ENCODE results near the gene HOXB8.

HOXB8 gene

GRCh38 chr17:48609759-48610281, 5.3 kb downstream of the HOXB8 start:
- Histone ChIP-seq H3K4me1 (ENCODE audit: low read length) (peaks cover 9% of the 10 kb centered on the region; the same call in 1 of the 2 replicates), H3K27ac (ENCODE audit: low read length) (no peak overlapping the region), H3K27me3 (ENCODE audit: low read depth, low read length) (peaks cover 5% of the 10 kb centered on the region; the same call in 1 of the 2 replicates), H3K9me3 (ENCODE audit: insufficient read depth, low read length) (no peaks in the 10 kb centered on the region), H4K20me1 (ENCODE audit: insufficient read depth, low read length) (no peaks in the 10 kb centered on the region), H2AFZ (ENCODE audit: low read depth, low read length) (peak overlapping the region; percentile 93), H3K4me2 (ENCODE audit: low read length) (peak overlapping the region; percentile 96), H3K4me3 (ENCODE audit: low read length) (peak overlapping the region; percentile 85), H3K79me2 (ENCODE audit: low read length) (0 out of 2 replicates have a peak, but pooled peaks cover 3% of the 10 kb centered on the region), H3K36me3 (replicated peaks; ENCODE audit: low read depth, low read length) (no peaks in the 10 kb centered on the region), H3K9ac (ENCODE audit: low read length) (peak overlapping the region; percentile 90)
- TF ChIP-seq CTCF (IDR thresholded peaks at IDR 0.05; ENCODE audit: low read depth, low read length) (no peak), EZH2phosphoT487 (IDR thresholded peaks at IDR 0.05; ENCODE audit: low read depth) (no peak)

GRCh38 chr17:48609033-48609432, 6.1 kb downstream of the HOXB8 start:
- Histone ChIP-seq H2AFZ (ENCODE audit: low read depth, low read length) (no peak overlapping the region), H3K27me3 (ENCODE audit: low read depth, low read length) (peaks cover 5% of the 10 kb centered on the region; the same call in 1 of the 2 replicates), H4K20me1 (ENCODE audit: insufficient read depth, low read length) (no peaks in the 10 kb centered on the region), H3K79me2 (ENCODE audit: low read length) (0 out of 2 replicates have a peak, but pooled peaks cover 3% of the 10 kb centered on the region), H3K4me2 (ENCODE audit: low read length) (no peak overlapping the region), H3K9ac (ENCODE audit: low read length) (no peak overlapping the region), H3K4me3 (ENCODE audit: low read length) (no peak overlapping the region), H3K27ac (ENCODE audit: low read length) (no peak overlapping the region), H3K9me3 (ENCODE audit: insufficient read depth, low read length) (no peaks in the 10 kb centered on the region), H3K4me1 (ENCODE audit: low read length) (peaks cover 16% of the 10 kb centered on the region; the same call in 1 of the 2 replicates), H3K36me3 (replicated peaks; ENCODE audit: low read depth, low read length) (no peaks in the 10 kb centered on the region)
- TF ChIP-seq CTCF (IDR thresholded peaks at IDR 0.05; ENCODE audit: low read depth, low read length) (no peak), EZH2phosphoT487 (IDR thresholded peaks at IDR 0.05; ENCODE audit: low read depth) (no peak)

- Histone ChIP-seq H3K4me3 (ENCODE audit: low read length) (no peak overlapping the region), H2AFZ (ENCODE audit: low read depth, low read length) (no peak overlapping the region), H3K9ac (ENCODE audit: low read length) (no peak overlapping the region), H3K27me3 (ENCODE audit: low read depth, low read length) (no peaks in the 10 kb centered on the region; the same call in 1 of the 2 replicates), H3K36me3 (replicated peaks; ENCODE audit: low read depth, low read length) (no peaks in the 10 kb centered on the region), H3K27ac (ENCODE audit: low read length) (no peak overlapping the region), H3K4me1 (ENCODE audit: low read length) (peaks cover 16% of the 10 kb centered on the region; the same call in 1 of the 2 replicates), H3K4me2 (ENCODE audit: low read length) (no peak overlapping the region), H3K79me2 (ENCODE audit: low read length) (0 out of 2 replicates have a peak, but pooled peaks cover 3% of the 10 kb centered on the region), H4K20me1 (ENCODE audit: insufficient read depth, low read length) (no peaks in the 10 kb centered on the region), H3K9me3 (ENCODE audit: insufficient read depth, low read length) (no peaks in the 10 kb centered on the region)
- TF ChIP-seq CTCF (IDR thresholded peaks at IDR 0.05; ENCODE audit: low read depth, low read length) (no peak), EZH2phosphoT487 (IDR thresholded peaks at IDR 0.05; ENCODE audit: low read depth) (no peak)
Observed at GRCh38 chr17:48608494-48608834, 6.6 kb downstream of the HOXB8 start.

- Histone ChIP-seq H3K4me3 (ENCODE audit: low read length) (no peak overlapping the region), H2AFZ (ENCODE audit: low read depth, low read length) (no peak overlapping the region), H3K9ac (ENCODE audit: low read length) (no peak overlapping the region), H3K4me2 (ENCODE audit: low read length) (no peak overlapping the region), H3K79me2 (ENCODE audit: low read length) (0 out of 2 replicates have a peak, but pooled peaks cover 3% of the 10 kb centered on the region), H3K27ac (ENCODE audit: low read length) (no peak overlapping the region), H3K27me3 (ENCODE audit: low read depth, low read length) (no peaks in the 10 kb centered on the region), H4K20me1 (ENCODE audit: insufficient read depth, low read length) (no peaks in the 10 kb centered on the region), H3K4me1 (ENCODE audit: low read length) (peaks cover 21% of the 10 kb centered on the region; the same call in 1 of the 2 replicates), H3K36me3 (replicated peaks; ENCODE audit: low read depth, low read length) (no peaks in the 10 kb centered on the region), H3K9me3 (ENCODE audit: insufficient read depth, low read length) (no peaks in the 10 kb centered on the region)
- no peak for TF ChIP-seq CTCF (IDR thresholded peaks at IDR 0.05; ENCODE audit: low read depth, low read length)
Observed at GRCh38 chr17:48606892-48607614, 8.0 kb downstream of the HOXB8 start.

All from OCI-LY3 (cell line).